Keratinocyte (primary cell): ENCODE data around the gene TENT4A. TPM values are rescaled to one million over a fixed set of nuclear protein-coding genes. Genes with fewer than 3 reads are reported as not detected.

Experiments used
- DNase-seq: peaks from one replicate; pipeline ENCODE4 v3.0.0-alpha.2; 2011; ENCODE audit warnings: low read depth, missing footprints, low spot score
- FAIRE-seq: peaks from 2 replicates; lab custom pipeline; 2011; peaks lifted over from hg19 to GRCh38; lab: Jason Lieb, UNC
- H2AFZ ChIP-seq: 2 replicates; pipeline ENCODE4 v1.6.0; 2012; ENCODE audit warnings: low read length, control low read depth, inconsistent platforms; ENCODE audit not compliant: control insufficient read depth
- H3K27ac ChIP-seq: 2 replicates; pipeline ENCODE4 v1.5.1; 2011; ENCODE audit warnings: low read length; ENCODE audit not compliant: control insufficient read depth, insufficient read depth
- H3K27me3 ChIP-seq: 3 replicates; pipeline ENCODE4 v1.6.0; 2011; ENCODE audit warnings: low read length; ENCODE audit not compliant: control insufficient read depth, insufficient read depth; ENCODE audit errors: extremely low read depth
- H3K36me3 ChIP-seq, 2 experiments: 2 replicates in 1 of 2; 3 replicates in 1 of 2; pipeline ENCODE4 v1.5.1; 2011; ENCODE audit warnings: low read length in 2 of 2, mild to moderate bottlenecking in 1 of 2; ENCODE audit not compliant: control insufficient read depth in 2 of 2, insufficient read depth in 2 of 2; ENCODE audit errors: extremely low read depth in 1 of 2
- H3K4me1 ChIP-seq: 3 replicates; pipeline ENCODE4 v1.5.1; 2011; ENCODE audit warnings: low read length; ENCODE audit not compliant: control insufficient read depth, insufficient read depth; ENCODE audit errors: extremely low read depth
- H3K4me2 ChIP-seq: 3 replicates; pipeline ENCODE4 v1.6.0; 2011; ENCODE audit warnings: low read depth, low read length; ENCODE audit not compliant: control insufficient read depth, insufficient read depth; ENCODE audit errors: extremely low read depth
- H3K4me3 ChIP-seq, 3 experiments: fragments of 200-600 bp in 1 of 3; sonication (generic) in 1 of 3; 2 replicates in 2 of 3; 3 replicates in 1 of 3; pipeline ENCODE4 v1.5.1; 2011 to 2016; ENCODE audit warnings: low read length in 3 of 3, mild to moderate bottlenecking in 3 of 3, control low read depth in 2 of 3, inconsistent platforms in 1 of 3, low read depth in 1 of 3, mixed read lengths in 1 of 3, mixed run types in 1 of 3, moderate library complexity in 1 of 3; ENCODE audit not compliant: control insufficient read depth in 2 of 3, insufficient read depth in 2 of 3; ENCODE audit errors: extremely low read depth in 1 of 3
- H3K79me2 ChIP-seq: 2 replicates; pipeline ENCODE4 v1.6.0; 2012; ENCODE audit warnings: low read length; ENCODE audit not compliant: control insufficient read depth, insufficient read depth
- H3K9ac ChIP-seq: 3 replicates; pipeline ENCODE4 v1.6.0; 2011; ENCODE audit warnings: low read length; ENCODE audit not compliant: control insufficient read depth, insufficient read depth; ENCODE audit errors: extremely low read depth
- H3K9me1 ChIP-seq: 3 replicates; pipeline ENCODE4 v1.6.0; 2011; ENCODE audit warnings: low read length; ENCODE audit not compliant: control insufficient read depth, insufficient read depth; ENCODE audit errors: extremely low read depth
- H3K9me3 ChIP-seq: 2 replicates; pipeline ENCODE4 v1.5.1; 2012; ENCODE audit warnings: low read depth, low read length; ENCODE audit not compliant: control insufficient read depth
- H4K20me1 ChIP-seq: 3 replicates; pipeline ENCODE4 v1.6.0; 2011; ENCODE audit warnings: low read length; ENCODE audit not compliant: control insufficient read depth, insufficient read depth; ENCODE audit errors: extremely low read depth
- CTCF ChIP-seq, 3 experiments: IDR thresholded peaks in 1 of 3; conservative IDR thresholded peaks in 1 of 3; optimal IDR thresholded peaks in 1 of 3; 2 replicates in 2 of 3; 3 replicates in 1 of 3; pipeline versions ENCODE3 to v1.5.1; 2011; ENCODE audit warnings: low read length in 3 of 3, mild to moderate bottlenecking in 3 of 3, moderate library complexity in 2 of 3, control low read depth in 1 of 3, inconsistent platforms in 1 of 3; ENCODE audit not compliant: insufficient read depth in 2 of 3; ENCODE audit errors: extremely low read depth in 1 of 3
- EZH2 ChIP-seq: IDR thresholded peaks from one replicate; pipeline ENCODE4 v1.6.1; 2012; ENCODE audit warnings: inconsistent platforms, mild to moderate bottlenecking, low read length, moderate library complexity
- dilution Hi-C: fragments of 300-500 bp; cut with MboI; formaldehyde crosslinking; loops from one replicate; pipeline ENCODE4 v1.7.0; 2020; ENCODE audit warnings: low sequenced_read_pairs; ENCODE audit not compliant: extremely low pct_ligation_motif_present
- polyA plus RNA-seq, 5 experiments: library from polyadenylated mRNA; depleted of rRNA in 3 of 5; stranded (reverse) in 3 of 5; stranded (forward) in 1 of 5; unstranded in 1 of 5; fragments of >200 nt; gene quantifications; 1 replicate in 1 of 5; 2 replicates in 3 of 5; 3 replicates in 1 of 5; pipeline versions ENCODE4 v1.2.1 to v1.2.3, GENCODE V29; 2011 to 2012; ENCODE audit warnings: missing spikeins in 2 of 5, low read depth in 1 of 5, low replicate concordance in 1 of 5

TENT4A gene
- polyA plus RNA-seq, 1 donor (not counting 4 experiments of a cell fraction or from before 2014, with no cell fraction given): 5.9 TPM

DNA sequence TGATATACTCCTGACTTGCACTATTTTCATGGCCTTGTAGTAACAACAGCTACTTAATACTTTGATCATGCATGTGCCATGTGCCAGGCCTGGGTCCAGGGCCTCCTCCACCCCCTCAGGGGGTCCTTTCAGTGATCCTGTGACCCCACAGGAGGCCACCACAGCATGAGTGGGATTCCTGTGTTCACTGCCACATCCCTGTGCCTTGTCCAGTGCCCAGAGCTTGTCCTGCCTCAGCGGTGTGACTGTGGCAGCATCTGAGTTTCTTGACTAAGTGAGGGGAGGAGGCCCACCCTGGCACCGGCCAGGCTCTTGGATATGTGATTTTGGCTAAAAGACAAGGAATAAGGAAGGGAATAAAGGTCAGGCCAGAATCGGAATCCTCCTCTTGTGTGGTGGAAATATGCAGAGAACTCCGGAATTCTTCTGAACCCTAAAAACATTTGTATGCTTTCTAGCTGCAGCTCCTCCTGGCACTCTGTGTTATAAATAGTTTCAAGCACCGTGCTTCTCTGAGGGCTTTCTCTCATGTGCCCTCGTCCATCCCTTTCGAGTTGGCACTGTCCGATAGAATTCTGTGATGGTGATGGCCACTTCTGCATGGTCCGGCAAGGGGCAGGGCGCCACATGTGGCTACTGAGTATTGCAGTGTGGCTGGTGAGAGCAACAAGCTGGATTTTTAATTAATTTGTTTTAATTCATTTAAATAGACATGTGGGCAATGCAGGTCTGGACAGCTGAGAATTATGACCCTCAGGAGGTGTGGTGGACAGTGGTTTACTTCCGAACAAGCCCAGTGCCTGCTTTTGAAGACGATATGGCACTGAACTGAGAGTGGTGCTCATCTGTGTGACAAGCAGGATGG lies 31.8 kb downstream of the TENT4A start:
- TF ChIP-seq EZH2: no peak
- TF ChIP-seq CTCF (optimal IDR thresholded peaks at IDR 0.05 in 1 of 3, IDR thresholded peaks at IDR 0.05 in 1 of 3, conservative IDR thresholded peaks at IDR 0.05 in 1 of 3; ENCODE audit: extremely low read depth in 1 of 3, insufficient read depth in 2 of 3, low read length in 3 of 3): no peak
- Histone ChIP-seq H3K9me3 (no peaks in the 10 kb centered on the region), H3K36me3 (peaks cover 33 to 37% of the 10 kb centered on the region in 2 experiments), H3K4me2 (no peak overlapping the region), H3K27me3 (no peaks in the 10 kb centered on the region), H3K9ac (no peak overlapping the region), H3K9me1 (no peaks in the 10 kb centered on the region), H3K4me1 (no peaks in the 10 kb centered on the region), H3K4me3 (no peak overlapping the region), H3K27ac (no peak overlapping the region), H4K20me1 (peaks cover 4% of the 10 kb centered on the region), H2AFZ (no peak overlapping the region), H3K79me2 (peaks cover 41% of the 10 kb centered on the region)
- FAIRE-seq (no peak), DNase-seq (no peak)
- dilution Hi-C loops: no loop called here

GRCh38 chr5:6745706-6746222 lies 32.5 kb downstream of the TENT4A start:
- H3K79me2 ChIP-seq: peaks cover 40% of the 10 kb centered on the region
- DNase-seq: no peak

More at GRCh38 chr5:6745706-6746222, 32.5 kb downstream of the TENT4A start:
- FAIRE-seq: peak; percentile 5
- Histone ChIP-seq H3K9ac (no peak overlapping the region), H4K20me1 (peaks cover 7% of the 10 kb centered on the region), H3K9me3 (no peaks in the 10 kb centered on the region), H2AFZ (no peak overlapping the region), H3K4me3 (no peak overlapping the region), H3K4me2 (no peak overlapping the region), H3K36me3 (peaks cover 34 to 41% of the 10 kb centered on the region in 2 experiments), H3K4me1 (no peaks in the 10 kb centered on the region), H3K27me3 (no peaks in the 10 kb centered on the region), H3K27ac (no peak overlapping the region), H3K9me1 (no peaks in the 10 kb centered on the region)
- TF ChIP-seq EZH2: no peak
- TF ChIP-seq CTCF (optimal IDR thresholded peaks at IDR 0.05 in 1 of 3, IDR thresholded peaks at IDR 0.05 in 1 of 3, conservative IDR thresholded peaks at IDR 0.05 in 1 of 3; ENCODE audit: extremely low read depth in 1 of 3, insufficient read depth in 2 of 3, low read length in 3 of 3): peak; percentile 26 to 77 (median 67)
- dilution Hi-C loops: no loop called here
